ENCODE data around the gene PINLYP. TPM values are rescaled to one million over a fixed set of nuclear protein-coding genes. Genes with fewer than 3 reads are reported as not detected.

The PINLYP gene
- total RNA-seq, 1 experiment from 2014 or later = not detected

GRCh38 chr19:43541920-43542650 lies 33.5 kb upstream of the PINLYP start:
- CTCF ChIA-PET = no interaction called here
- H3K27me3 Mint-ChIP-seq (ENCODE audit: insufficient read depth, unreplicated experiment) = no peaks in the 10 kb centered on the region
- H3K9me3 Mint-ChIP-seq (ENCODE audit: unreplicated experiment) = peaks cover 12% of the 10 kb centered on the region
- no peaks in the 10 kb centered on the region for H3K27me3 ChIP-seq (replicated peaks; ENCODE audit: control insufficient read depth, insufficient read depth, low read length)
- TF ChIP-seq, protein P1, sequence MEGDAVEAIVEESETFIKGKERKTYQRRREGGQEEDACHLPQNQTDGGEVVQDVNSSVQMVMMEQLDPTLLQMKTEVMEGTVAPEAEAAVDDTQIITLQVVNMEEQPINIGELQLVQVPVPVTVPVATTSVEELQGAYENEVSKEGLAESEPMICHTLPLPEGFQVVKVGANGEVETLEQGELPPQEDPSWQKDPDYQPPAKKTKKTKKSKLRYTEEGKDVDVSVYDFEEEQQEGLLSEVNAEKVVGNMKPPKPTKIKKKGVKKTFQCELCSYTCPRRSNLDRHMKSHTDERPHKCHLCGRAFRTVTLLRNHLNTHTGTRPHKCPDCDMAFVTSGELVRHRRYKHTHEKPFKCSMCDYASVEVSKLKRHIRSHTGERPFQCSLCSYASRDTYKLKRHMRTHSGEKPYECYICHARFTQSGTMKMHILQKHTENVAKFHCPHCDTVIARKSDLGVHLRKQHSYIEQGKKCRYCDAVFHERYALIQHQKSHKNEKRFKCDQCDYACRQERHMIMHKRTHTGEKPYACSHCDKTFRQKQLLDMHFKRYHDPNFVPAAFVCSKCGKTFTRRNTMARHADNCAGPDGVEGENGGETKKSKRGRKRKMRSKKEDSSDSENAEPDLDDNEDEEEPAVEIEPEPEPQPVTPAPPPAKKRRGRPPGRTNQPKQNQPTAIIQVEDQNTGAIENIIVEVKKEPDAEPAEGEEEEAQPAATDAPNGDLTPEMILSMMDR (IDR thresholded peaks at IDR 0.05; ENCODE audit: insufficient read depth in 1 of 2, low read depth in 1 of 2, low read length in 1 of 2, severe bottlenecking in 1 of 2, unreplicated experiment in 1 of 2) = no peak
- POLR2A ChIA-PET = no interaction called here
- H3K36me3 Mint-ChIP-seq (ENCODE audit: insufficient read depth, unreplicated experiment) = peaks cover 44% of the 10 kb centered on the region
- peaks cover 3% of the 10 kb centered on the region; the same call in 1 of the 2 replicates for H3K36me3 ChIP-seq (ENCODE audit: control insufficient read depth, insufficient read depth, low read length)
- no peak overlapping the region for H3K4me3 ChIP-seq (ENCODE audit: low read depth, low read length)
- intact Hi-C loops (cut with micrococcal nuclease; ENCODE audit: unreplicated experiment) = no loop called here
- no peaks in the 10 kb centered on the region for H3K4me1 ChIP-seq
- BruUV-seq (replicated peaks) = no TSS peak
- no peaks in the 10 kb centered on the region for H3K4me1 Mint-ChIP-seq (ENCODE audit: low read depth, unreplicated experiment)
- H3K27ac Mint-ChIP-seq (ENCODE audit: unreplicated experiment) = no peak overlapping the region
- no peak for DNase-seq
- H3K4me3 Mint-ChIP-seq (ENCODE audit: unreplicated experiment) = no peak overlapping the region
- peaks cover 6% of the 10 kb centered on the region; the same call in 1 of the 2 replicates for H3K9me3 ChIP-seq

- ChIA-PET POLR2A (no interaction called here), CTCF (no interaction called here)
- Histone ChIP-seq H3K27me3 (replicated peaks; ENCODE audit: control insufficient read depth, insufficient read depth, low read length) (no peaks in the 10 kb centered on the region), H3K4me3 (ENCODE audit: low read depth, low read length) (no peak overlapping the region), H3K4me1 (no peaks in the 10 kb centered on the region), H3K36me3 (ENCODE audit: control insufficient read depth, insufficient read depth, low read length) (peaks cover 2% of the 10 kb centered on the region; the same call in 1 of the 2 replicates), H3K9me3 (peaks cover 3% of the 10 kb centered on the region; the same call in 1 of the 2 replicates)
- BruUV-seq (replicated peaks) = no TSS peak
- Mint-ChIP-seq H3K9me3 (ENCODE audit: unreplicated experiment) (peaks cover 6% of the 10 kb centered on the region), H3K36me3 (ENCODE audit: insufficient read depth, unreplicated experiment) (peaks cover 35% of the 10 kb centered on the region), H3K27ac (ENCODE audit: unreplicated experiment) (no peak overlapping the region), H3K4me1 (ENCODE audit: low read depth, unreplicated experiment) (no peaks in the 10 kb centered on the region), H3K27me3 (ENCODE audit: insufficient read depth, unreplicated experiment) (no peaks in the 10 kb centered on the region), H3K4me3 (ENCODE audit: unreplicated experiment) (no peak overlapping the region)
- TF ChIP-seq, protein P1 (IDR thresholded peaks at IDR 0.05; ENCODE audit: insufficient read depth in 1 of 2, low read depth in 1 of 2, low read length in 1 of 2, severe bottlenecking in 1 of 2, unreplicated experiment in 1 of 2) = no peak
- intact Hi-C loops (cut with micrococcal nuclease; ENCODE audit: unreplicated experiment) = no loop called here
- DNase-seq = no peak
Observed at GRCh38 chr19:43544077-43544476, 31.5 kb upstream of the PINLYP start.

- Histone ChIP-seq H3K9me3 (no peaks in the 10 kb centered on the region), H3K4me3 (ENCODE audit: low read depth, low read length) (no peak overlapping the region), H3K27me3 (replicated peaks; ENCODE audit: control insufficient read depth, insufficient read depth, low read length) (no peaks in the 10 kb centered on the region), H3K36me3 (ENCODE audit: control insufficient read depth, insufficient read depth, low read length) (peaks cover 2% of the 10 kb centered on the region; the same call in 1 of the 2 replicates), H3K4me1 (no peaks in the 10 kb centered on the region)
- H3K4me1 Mint-ChIP-seq (ENCODE audit: low read depth, unreplicated experiment) = no peaks in the 10 kb centered on the region
- H3K9me3 Mint-ChIP-seq (ENCODE audit: unreplicated experiment) = no peaks in the 10 kb centered on the region
- H3K4me3 Mint-ChIP-seq (ENCODE audit: unreplicated experiment) = no peak overlapping the region
- peaks cover 23% of the 10 kb centered on the region for H3K36me3 Mint-ChIP-seq (ENCODE audit: insufficient read depth, unreplicated experiment)
- intact Hi-C loops (cut with micrococcal nuclease; ENCODE audit: unreplicated experiment) = no loop called here
- no peak overlapping the region for H3K27ac Mint-ChIP-seq (ENCODE audit: unreplicated experiment)
- POLR2A ChIA-PET = no interaction called here
- no peak for DNase-seq
- no TSS peak for BruUV-seq (replicated peaks)
- H3K27me3 Mint-ChIP-seq (ENCODE audit: insufficient read depth, unreplicated experiment) = no peaks in the 10 kb centered on the region
- CTCF ChIA-PET = no interaction called here
- TF ChIP-seq, protein P1 (IDR thresholded peaks at IDR 0.05; ENCODE audit: insufficient read depth in 1 of 2, low read depth in 1 of 2, low read length in 1 of 2, severe bottlenecking in 1 of 2, unreplicated experiment in 1 of 2) = no peak
Observed at GRCh38 chr19:43545276-43545675, 30.3 kb upstream of the PINLYP start.

Data from Caco-2 (cell line).